ENCODE measurements around the gene ZNF33B.
"Not testable (repeated sequence)": the region's sequence is repeated elsewhere in the genome, so short reads cannot be mapped to it uniquely, and the experiment has no call there.

DNA sequence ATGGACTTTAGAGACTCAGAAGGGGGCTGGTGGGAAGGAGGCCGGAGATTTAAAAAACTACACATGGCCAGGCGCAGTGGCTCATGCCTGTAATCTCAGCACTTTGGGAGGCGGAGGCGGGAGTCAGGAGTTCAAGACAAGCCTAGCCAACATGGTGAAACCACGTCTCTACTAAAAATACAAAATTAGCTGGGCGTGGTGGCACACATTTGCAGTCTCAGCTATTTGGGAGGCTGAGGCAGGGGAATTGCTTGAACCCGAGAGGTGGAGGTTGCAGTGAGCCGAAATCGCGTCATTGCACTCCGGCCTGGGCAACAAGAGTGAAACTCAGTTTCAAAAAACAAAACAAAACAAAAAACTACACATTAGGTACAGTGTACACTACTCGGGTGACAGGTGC is 84.8 kb downstream of the ZNF33B start:
- TF ChIP-seq, protein P1, sequence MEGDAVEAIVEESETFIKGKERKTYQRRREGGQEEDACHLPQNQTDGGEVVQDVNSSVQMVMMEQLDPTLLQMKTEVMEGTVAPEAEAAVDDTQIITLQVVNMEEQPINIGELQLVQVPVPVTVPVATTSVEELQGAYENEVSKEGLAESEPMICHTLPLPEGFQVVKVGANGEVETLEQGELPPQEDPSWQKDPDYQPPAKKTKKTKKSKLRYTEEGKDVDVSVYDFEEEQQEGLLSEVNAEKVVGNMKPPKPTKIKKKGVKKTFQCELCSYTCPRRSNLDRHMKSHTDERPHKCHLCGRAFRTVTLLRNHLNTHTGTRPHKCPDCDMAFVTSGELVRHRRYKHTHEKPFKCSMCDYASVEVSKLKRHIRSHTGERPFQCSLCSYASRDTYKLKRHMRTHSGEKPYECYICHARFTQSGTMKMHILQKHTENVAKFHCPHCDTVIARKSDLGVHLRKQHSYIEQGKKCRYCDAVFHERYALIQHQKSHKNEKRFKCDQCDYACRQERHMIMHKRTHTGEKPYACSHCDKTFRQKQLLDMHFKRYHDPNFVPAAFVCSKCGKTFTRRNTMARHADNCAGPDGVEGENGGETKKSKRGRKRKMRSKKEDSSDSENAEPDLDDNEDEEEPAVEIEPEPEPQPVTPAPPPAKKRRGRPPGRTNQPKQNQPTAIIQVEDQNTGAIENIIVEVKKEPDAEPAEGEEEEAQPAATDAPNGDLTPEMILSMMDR (conservative IDR thresholded peaks at IDR 0.05; ENCODE audit: low read length) = not testable (repeated sequence)
- TF ChIP-seq EZH2phosphoT487 (IDR thresholded peaks at IDR 0.05; ENCODE audit: borderline replicate concordance) = not testable (repeated sequence)
